OCI-M2 (cell line): ENCODE results near the gene ACSL5.

Source experiments
- DNase-seq: peaks from one replicate; lab custom pipeline; 2025; ENCODE audit not compliant: unreplicated experiment; lab: John Stamatoyannopoulos, UW

The ACSL5 gene

GRCh38 chr10:112373912-112374338 is at the start of gene ACSL5:
Gene ACSL5, plus strand, starts transcription at chr10:112374116. Its CDS starts 20,831 bp downstream, at chr10:112394947.
- no peak for DNase-seq

- DNase-seq, result no peak
Measured at GRCh38 chr10:112327678-112328077, 46.2 kb upstream of the ACSL5 start.

GRCh38 chr10:112330162-112330561 is 43.8 kb upstream of the ACSL5 start:
- DNase-seq, result no peak

GRCh38 chr10:112330607-112331160 is 43.2 kb upstream of the ACSL5 start:
- DNase-seq, result no peak

- DNase-seq, result no peak
Measured at GRCh38 chr10:112332022-112332421, 41.9 kb upstream of the ACSL5 start.

- no peak for DNase-seq
Measured at GRCh38 chr10:112332509-112333228, 41.2 kb upstream of the ACSL5 start.

GRCh38 chr10:112333452-112333851 is 40.5 kb upstream of the ACSL5 start:
- DNase-seq, result no peak

- no peak for DNase-seq
Measured at GRCh38 chr10:112335111-112335867, 38.6 kb upstream of the ACSL5 start.

- DNase-seq, result no peak
Measured at GRCh38 chr10:112335868-112336265, 38.0 kb upstream of the ACSL5 start.

- DNase-seq, result no peak
Measured at GRCh38 chr10:112336556-112337201, 37.2 kb upstream of the ACSL5 start.

- no peak for DNase-seq
Measured at GRCh38 chr10:112338957-112339356, 35.0 kb upstream of the ACSL5 start.

- DNase-seq, result no peak
Measured at GRCh38 chr10:112340601-112341000, 33.3 kb upstream of the ACSL5 start.

GRCh38 chr10:112343056-112343806 is 30.7 kb upstream of the ACSL5 start:
- no peak for DNase-seq

GRCh38 chr10:112344261-112344660 is 29.7 kb upstream of the ACSL5 start:
- DNase-seq, result no peak

- no peak for DNase-seq
Measured at GRCh38 chr10:112345202-112345601, 28.7 kb upstream of the ACSL5 start.

GRCh38 chr10:112345743-112346142 is 28.2 kb upstream of the ACSL5 start:
- DNase-seq, result no peak

GRCh38 chr10:112346774-112347173 is 27.1 kb upstream of the ACSL5 start:
- no peak for DNase-seq

GRCh38 chr10:112347709-112348671 is 25.9 kb upstream of the ACSL5 start:
- DNase-seq, result no peak

GRCh38 chr10:112348759-112349158 is 25.2 kb upstream of the ACSL5 start:
- no peak for DNase-seq
